ENCODE measurements around the gene KCNE1. TPM values are rescaled to one million over a fixed set of nuclear protein-coding genes. Genes with fewer than 3 reads are reported as not detected.
"Not testable (repeated sequence)": the region's sequence is repeated elsewhere in the genome, so short reads cannot be mapped to it uniquely, and the experiment has no call there.

The KCNE1 gene
- total RNA-seq, 1 experiment from 2014 or later, result 0.06 TPM

DNA sequence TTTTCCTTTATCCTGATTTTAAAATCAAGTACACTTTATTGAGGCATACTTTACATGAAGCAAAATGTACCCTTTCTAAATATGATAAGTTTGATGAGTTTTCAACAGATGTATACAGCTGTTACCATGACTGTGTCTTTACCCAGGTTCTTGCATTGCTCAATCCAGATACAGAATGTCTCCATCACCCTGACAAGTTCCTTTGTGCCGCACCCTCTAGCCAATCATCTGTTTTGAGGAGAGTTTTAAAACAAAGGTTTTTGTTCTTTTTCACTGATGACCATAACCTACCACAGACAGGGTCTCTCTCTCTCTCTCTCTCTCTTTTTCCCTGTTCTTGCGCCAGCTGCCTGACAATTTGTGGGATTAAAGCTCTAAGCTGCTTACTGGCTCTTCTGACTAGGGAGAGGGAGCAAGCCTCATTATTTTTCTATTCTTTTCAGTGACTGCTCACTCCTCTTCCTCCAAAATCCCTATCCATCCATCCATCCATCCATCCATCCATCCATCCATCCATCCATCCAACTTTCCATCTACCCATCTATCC is 1.2 kb upstream of the KCNE1 start:
- DNase-seq (ENCODE audit: low read depth), result no peak

DNA sequence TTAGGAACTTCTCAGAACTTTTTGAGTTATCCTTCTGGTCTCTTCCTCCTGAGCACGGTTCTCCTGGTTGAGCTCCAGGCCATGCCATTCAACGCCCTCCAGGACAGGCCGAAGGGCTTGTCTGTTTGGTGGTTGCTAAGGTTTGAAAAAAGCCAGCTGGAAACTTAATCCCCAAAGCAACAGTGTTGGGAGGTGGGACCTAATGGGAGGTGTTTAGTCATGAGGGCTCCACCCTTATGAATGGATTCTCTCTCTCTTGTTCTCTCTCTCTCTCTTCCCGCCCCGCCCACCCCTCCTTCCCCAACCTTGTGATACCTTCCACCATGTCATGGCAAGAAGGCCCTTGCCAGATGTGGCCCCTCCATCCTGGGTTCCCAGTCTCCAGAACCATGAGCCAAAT is 829 bp downstream of the KCNE1 start:
- DNase-seq (ENCODE audit: low read depth), result peak; percentile 24

DNA sequence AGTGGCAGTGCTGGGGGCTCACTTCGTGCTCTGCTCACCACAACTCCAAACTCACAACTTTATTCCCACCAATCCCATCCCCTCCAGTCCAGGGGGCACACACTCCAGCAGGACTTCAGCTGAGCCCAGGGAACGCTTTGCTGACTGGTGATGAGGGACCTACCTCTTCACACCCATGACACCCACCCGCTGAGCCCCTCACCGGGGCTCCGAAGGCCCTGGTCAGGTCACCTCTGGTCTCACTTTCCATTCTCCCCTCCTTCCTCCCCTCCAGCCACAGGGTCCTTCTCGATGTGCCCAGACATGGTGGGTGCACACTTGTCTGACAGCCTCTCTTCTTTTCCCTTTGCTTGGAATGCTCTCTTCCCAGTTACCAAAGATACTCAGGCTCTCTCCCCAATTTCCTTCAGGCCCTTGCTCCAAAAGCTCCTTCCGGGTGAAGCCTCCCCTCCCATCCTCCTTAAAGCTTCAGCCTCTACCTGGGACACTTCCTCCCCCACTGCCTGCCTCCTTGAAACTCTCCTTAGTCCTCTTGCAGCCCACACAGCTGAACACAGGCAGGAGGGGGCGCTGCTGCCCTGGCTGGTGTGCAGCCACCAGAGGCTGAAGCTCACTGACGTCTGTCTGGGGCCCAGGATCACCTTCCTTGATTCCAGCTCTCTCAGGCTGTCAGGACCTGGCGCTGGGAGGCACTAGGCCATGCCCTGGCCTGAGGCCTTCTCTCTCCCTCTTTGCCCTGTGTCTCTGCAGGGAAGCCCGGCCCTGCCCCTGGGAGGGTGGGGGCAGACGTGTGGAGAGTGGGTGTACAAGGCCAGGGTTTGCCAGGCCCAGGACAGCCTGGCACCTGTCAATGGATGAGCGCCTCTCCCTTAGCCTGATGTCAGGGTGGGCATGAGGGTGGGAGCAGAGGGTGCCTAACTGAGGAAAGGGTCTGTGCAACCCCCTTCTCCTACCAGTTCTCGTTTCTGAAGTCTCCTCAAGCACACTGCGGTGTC is 1.6 kb downstream of the KCNE1 start:
- peak; percentile 80 for DNase-seq (ENCODE audit: low read depth)

DNA sequence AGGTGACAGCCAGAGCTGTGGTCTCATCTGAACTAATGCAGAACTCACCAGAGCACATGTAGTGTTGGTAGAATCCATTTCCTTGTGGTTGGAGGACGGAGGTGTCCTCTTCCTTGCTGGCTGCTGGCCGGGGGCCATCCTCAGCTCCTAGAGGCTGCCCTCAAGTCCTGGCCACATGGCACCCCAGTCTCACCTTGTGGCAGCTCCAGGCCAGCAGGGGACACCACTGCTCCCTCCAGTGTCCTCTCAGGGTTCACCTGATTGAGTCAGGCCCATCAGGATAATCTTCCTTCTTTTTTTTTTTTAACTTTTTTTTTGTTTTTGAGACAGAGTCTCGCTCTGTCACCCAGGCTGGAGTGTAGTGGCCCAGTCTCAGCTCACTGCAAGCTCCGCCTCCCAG is 2.9 kb downstream of the KCNE1 start:
- no peak for DNase-seq (ENCODE audit: low read depth)

DNA sequence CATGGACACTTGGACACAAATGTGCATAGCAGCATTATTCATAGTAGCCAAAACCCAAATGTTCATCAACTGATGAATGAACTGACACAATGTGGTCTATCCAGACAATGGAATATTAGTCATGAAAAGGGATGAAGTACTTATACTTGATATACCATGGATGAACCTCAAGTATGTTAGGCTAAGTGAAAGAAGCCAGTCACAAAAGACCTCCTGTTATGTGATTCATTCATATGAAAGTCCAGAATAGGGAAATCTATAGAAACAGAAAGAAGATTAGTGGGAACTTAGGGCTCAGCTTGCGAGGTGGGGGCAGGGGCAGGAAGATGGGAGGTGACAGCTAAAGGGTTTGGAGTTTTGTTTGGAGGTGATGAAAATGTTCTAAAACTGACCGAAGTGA is 7.4 kb downstream of the KCNE1 start:
- no peak for DNase-seq (ENCODE audit: low read depth)

DNA sequence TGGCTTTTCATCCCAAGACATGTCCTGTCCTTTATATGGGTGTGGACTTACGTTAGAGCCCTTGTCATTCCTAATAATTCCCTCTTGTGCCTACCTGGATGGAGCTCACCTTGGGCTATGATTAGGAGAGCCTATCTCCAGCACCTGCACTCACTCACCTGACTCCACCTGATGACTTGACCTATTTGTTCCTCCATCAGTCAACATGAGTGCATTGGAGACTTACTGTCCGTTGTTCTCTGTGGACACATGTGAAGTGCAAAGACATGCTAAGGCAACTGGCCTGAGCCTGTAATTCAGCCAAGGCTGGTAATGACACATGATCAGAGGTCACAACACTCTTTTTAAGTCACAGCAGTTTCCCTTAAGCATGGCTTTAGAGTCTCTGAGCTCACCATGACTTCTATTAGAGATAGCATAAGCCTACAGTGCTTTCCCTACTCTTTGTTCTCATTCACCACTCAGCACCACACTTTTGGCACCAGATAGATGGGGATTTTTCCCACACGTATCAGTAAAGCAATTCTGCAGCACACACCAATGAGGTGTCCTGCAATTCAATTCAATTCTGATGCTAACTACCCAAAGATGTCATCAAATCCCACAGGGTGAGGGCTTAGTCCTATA is 9.4 kb downstream of the KCNE1 start:
- DNase-seq (ENCODE audit: low read depth), result no peak

DNA sequence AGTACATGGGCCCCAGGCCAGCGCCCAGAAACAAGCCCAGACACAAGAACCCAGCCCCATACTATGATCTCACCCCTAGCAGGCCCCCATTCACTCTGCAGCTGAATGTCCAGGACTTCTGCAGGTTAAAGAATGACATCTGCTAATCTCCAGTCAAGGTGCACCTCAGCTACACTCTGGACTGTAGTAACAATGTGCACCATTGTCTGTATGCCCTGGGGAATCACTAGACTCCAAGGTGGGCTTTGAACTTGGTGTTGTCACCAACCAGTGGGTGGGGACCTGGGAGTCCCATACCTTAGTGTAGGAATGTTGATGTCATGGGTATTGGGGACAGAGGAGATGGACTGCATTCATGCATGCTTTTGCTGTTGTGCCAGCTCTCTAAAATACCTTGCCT is 10.3 kb downstream of the KCNE1 start:
- no peak for DNase-seq (ENCODE audit: low read depth)

DNA sequence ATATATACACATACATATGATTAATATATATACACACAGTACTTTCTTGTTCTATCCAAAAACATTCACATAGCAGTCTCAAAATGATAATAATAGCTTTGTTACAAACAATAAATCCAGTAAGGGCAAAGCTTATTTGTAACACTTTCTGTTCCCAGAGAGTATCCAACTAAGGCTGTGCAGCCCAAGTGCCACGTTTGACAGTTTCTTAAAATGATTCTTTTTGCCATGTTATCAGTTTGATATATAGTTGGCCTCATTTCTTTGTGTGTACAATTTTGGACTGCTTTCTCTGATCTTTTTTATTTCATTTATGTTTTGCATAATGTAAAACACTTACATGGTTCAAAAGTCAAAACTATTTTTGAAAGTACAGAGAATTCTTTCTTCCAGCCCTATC is 11.8 kb downstream of the KCNE1 start:
- no peak for DNase-seq (ENCODE audit: low read depth)

- DNase-seq (ENCODE audit: low read depth), result no peak
Measured at GRCh38 chr21:34499116-34499515, 12.9 kb downstream of the KCNE1 start.

- no peak for DNase-seq (ENCODE audit: low read depth)
Measured at GRCh38 chr21:34498623-34499022, 13.4 kb downstream of the KCNE1 start.

DNA sequence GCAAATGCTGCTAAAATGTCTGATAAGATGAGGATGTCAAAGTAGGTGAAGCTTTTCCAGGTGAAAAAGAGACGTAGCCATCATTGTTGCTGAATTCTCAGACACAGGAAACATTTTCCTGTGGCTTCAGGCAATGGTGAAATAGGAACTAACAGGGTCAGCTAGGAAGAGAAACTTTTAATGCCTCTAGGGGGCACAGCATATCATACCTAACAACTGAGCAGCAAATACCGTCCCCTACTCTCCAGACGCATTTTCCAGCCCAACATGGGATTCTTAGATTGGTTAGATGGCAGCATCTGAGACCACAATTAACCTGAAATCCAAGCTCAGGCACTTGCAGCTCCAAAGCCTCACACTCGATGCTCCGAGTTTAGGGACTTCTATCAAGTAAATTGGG is 28.2 kb downstream of the KCNE1 start:
- not testable (repeated sequence) for DNase-seq (ENCODE audit: low read depth)

DNA sequence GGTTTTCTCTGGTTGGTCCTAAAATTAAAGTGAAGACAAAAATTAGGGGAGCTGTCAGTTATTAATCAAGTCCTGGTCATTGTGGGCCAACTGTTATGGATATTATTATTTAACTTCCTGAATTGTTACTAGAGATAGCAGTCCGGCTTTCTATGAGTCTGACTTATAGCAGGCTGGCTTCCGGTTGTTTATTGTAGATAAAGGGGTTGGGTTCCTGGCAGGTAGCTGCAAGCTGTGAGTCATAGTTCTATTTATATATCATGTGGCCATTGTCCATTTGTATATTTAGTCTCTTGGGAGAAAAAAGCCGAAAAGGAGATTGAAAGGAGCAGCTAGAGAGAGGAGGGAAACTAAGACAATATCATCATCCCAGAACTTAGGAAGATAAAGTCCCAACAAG is 28.6 kb downstream of the KCNE1 start:
- not testable (repeated sequence) for DNase-seq (ENCODE audit: low read depth)

GRCh38 chr21:34467333-34467732 is 44.7 kb downstream of the KCNE1 start:
- DNase-seq (ENCODE audit: low read depth), result not testable (repeated sequence)

DNA sequence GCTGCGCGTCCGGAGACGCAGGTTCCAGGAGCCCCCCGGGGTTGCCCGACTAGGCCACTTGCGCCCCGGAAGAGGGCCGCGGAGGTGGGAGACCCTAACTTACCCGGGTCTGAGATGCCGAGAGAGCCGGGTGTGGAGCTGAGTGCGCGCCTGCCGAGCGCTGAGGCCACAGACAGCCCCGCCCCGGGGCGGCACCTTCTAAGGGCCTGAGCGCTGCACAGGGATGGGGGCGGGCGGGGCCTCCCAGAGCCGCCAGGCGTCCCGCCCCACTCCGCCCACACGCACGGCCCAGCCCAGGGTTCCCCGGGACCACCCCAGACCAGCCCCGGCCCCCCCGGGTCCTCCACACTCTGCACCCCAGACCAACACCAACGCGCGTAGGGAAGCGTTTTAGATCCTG is 52.6 kb downstream of the KCNE1 start:
- DNase-seq (ENCODE audit: low read depth), result not testable (repeated sequence)

DNA sequence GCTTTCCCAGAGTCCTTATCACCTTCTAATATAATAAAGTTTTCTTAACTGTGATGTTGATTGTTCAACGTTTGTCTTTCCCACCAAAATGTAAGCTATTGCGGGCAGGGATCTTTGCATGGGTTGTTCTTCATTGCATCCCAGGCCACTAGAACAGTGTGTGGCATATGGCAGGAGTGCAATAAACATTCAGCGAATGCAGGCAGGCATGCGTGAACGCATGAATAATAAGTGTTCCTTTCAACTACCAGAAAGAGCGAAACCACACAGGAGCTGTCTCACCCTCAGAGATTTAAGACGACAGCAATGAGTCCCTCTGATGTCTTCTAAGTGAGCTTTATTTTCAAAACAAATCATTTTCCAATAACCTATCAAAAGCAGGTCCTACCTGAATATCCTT is 53.7 kb downstream of the KCNE1 start:
- DNase-seq (ENCODE audit: low read depth), result not testable (repeated sequence)

DNA sequence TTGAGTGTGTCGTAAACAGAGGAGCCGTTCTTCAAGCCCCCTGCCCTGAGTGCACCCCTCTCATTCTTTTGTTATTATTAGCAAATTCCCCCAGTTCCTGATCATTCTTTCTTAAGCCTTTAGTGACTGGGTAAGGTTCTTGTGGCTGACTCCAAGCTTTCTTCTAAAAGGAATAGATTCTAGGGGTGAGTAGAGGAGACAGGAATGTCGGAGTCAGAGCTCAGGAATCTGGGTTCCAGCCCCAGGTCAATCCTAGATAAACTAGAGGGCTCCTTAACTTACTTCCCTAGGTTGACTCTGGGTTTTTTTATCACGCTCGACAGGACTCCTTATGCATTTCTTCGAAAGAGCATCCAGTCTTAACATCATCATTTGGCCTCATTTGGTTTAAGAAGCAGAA is 55.8 kb downstream of the KCNE1 start:
- DNase-seq (ENCODE audit: low read depth), result not testable (repeated sequence)

- DNase-seq (ENCODE audit: low read depth), result not testable (repeated sequence)
Measured at GRCh38 chr21:34455628-34456027, 56.4 kb downstream of the KCNE1 start.

GRCh38 chr21:34447018-34447417 is 65.0 kb downstream of the KCNE1 start:
- not testable (repeated sequence) for DNase-seq (ENCODE audit: low read depth)

DNA sequence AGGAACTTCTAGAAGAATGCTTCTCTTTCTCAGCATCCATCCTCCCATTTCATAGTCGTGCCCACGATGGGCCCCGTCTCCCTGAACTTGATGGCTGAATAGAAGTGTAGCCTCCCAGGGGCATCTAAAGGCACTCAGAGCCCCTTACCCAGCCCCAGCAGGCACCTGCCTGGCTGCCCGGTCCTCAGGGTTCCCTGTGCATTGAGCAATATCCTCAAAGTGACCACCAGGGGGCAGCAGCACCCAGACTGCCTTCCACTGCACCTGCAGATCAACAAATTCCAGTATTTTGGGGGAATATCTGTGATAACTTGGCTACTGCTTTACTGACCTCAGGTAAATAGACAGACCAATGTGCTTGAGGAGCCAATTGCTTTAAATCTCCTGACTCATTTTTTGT is 68.5 kb downstream of the KCNE1 start:
- not testable (repeated sequence) for DNase-seq (ENCODE audit: low read depth)

- DNase-seq (ENCODE audit: low read depth), result not testable (repeated sequence)
Measured at GRCh38 chr21:34429710-34430109, 82.3 kb downstream of the KCNE1 start.

DNA sequence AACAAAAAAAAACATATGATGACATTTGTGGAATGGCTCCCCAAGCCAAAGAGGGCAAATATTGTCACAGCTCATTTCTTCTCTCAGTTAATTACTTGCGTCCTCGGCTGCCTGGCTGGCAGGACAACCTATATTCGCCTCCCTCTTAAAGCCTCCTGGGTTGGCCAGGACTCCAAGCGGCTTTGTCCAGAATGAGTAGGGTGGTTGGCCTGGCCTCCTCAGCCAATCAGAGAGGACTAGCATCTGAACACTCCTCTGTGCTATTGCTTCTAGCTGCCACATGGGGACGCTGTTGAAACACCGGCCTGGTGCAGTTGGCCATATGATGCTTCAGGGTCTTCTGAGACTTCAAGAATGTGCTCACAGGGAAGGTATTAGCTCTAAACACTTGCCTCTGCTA is 83.6 kb downstream of the KCNE1 start:
- DNase-seq (ENCODE audit: low read depth), result not testable (repeated sequence)

GRCh38 chr21:34427339-34427738 is 84.7 kb downstream of the KCNE1 start:
- not testable (repeated sequence) for DNase-seq (ENCODE audit: low read depth)

DNA sequence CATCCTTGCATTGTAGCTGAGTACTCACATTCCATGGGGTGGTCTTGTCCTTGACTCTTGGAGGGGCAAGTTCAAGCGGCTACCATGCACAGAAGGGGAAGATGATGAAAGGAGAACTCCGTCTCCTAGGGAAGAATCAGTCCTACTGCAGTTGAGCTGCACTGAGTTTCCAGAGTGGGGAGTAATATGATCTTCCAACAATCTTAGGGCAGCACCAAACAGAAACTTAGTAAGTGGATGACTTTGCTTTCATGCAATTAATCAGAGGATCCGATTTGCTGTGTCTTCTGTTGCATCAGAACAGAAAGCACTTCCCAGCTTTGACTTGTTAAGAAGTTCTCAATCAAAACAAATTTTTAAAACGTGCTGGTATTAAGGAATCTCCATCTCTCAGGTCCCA is 88.2 kb downstream of the KCNE1 start, which contains the start of gene SMIM34:
Gene SMIM34 (minus strand): TSS at position 147 of the 400 bp plus-strand sequence. CDS start 112 bp downstream, at position 35.
- not testable (repeated sequence) for DNase-seq (ENCODE audit: low read depth)

All from Daoy (cell line).